ENCODE results near the gene CELF2. TPM values are rescaled to one million over a fixed set of nuclear protein-coding genes. Genes with fewer than 3 reads are reported as not detected.

CELF2 gene
- total and polyA plus RNA-seq, 10 donors = 13.5 to 180 (median 105) TPM

GRCh38 chr10:11186374-11186773, 168.7 kb downstream of the CELF2 start:
- H3K36me3 ChIP-seq = peaks cover 0 to 66% (median 9%) of the 10 kb centered on the region in 6 donors
- 77 to 91% (median 85%) methylated on average over 1 of the region's 1 CpG for WGBS, 5 donors
- no peak overlapping the region for H3K4me3 ChIP-seq
- DNase-seq = no peak
- H3K27me3 ChIP-seq (replicated peaks in 1 of 7) = no peaks in the 10 kb centered on the region
- intact Hi-C loops (cut with DNase I; ENCODE audit: low total_unique reads) = loop anchor here (10.0 kb wide), 1 partner anchor 78 kb away; no protein-coding TSS in a partner anchor
- TF ChIP-seq POLR2A (IDR thresholded peaks at IDR 0.05) = no peak
- TF ChIP-seq, protein P1, sequence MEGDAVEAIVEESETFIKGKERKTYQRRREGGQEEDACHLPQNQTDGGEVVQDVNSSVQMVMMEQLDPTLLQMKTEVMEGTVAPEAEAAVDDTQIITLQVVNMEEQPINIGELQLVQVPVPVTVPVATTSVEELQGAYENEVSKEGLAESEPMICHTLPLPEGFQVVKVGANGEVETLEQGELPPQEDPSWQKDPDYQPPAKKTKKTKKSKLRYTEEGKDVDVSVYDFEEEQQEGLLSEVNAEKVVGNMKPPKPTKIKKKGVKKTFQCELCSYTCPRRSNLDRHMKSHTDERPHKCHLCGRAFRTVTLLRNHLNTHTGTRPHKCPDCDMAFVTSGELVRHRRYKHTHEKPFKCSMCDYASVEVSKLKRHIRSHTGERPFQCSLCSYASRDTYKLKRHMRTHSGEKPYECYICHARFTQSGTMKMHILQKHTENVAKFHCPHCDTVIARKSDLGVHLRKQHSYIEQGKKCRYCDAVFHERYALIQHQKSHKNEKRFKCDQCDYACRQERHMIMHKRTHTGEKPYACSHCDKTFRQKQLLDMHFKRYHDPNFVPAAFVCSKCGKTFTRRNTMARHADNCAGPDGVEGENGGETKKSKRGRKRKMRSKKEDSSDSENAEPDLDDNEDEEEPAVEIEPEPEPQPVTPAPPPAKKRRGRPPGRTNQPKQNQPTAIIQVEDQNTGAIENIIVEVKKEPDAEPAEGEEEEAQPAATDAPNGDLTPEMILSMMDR (IDR thresholded peaks at IDR 0.05 in 8 of 11, conservative IDR thresholded peaks at IDR 0.05 in 3 of 11) = no peak
- no peak for TF ChIP-seq POLR2AphosphoS5 (IDR thresholded peaks at IDR 0.05)
- peaks cover 21 to 100% (median 88%) of the 10 kb centered on the region in 6 donors for H3K4me1 ChIP-seq
- H3K27ac ChIP-seq = peak overlapping the region in 1 of 8 donors; percentile 13
- H3K9me3 ChIP-seq = peaks cover 0 to 15% (median 13%) of the 10 kb centered on the region in 8 donors

DNA sequence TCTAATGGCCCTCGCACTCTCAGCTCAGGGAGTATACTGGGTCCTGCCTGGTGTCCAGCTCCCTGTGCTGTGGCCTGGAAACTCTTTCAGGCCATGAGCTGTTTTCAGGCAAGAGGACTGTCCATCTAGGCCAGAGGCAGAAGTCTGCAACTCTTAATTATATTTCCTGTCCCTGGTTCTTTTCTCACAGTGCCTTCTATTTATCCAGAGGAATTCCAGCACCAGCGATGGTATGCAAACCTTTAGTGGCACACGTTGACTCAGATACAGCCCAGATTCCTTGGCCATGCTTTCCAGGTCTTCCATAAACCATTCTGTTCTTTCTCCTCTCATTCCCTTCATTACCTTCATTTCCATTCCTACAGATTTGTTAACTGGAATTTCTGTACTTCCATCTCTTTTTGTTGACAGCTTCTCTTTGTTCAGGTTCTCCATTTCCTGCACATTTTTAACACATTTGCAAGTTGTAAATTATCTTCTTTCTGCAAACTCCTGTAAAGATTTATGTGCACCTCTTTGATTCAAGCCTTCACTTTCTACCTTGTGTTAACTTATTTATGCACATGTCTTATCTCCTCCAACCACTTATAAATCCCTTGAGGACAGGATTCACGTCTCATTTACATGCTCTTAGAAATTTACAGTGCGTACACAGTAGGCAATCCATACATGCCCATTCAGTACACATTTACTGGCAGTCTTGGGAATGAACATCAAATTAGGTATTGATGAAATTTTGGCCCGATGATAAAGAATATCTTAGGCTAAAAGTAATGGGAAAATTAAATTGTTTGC, 172.1 kb downstream of the CELF2 start:
- H3K27ac ChIP-seq = no peak overlapping the region
- intact Hi-C loops (cut with DNase I; ENCODE audit: low total_unique reads) = loop anchor here (10.0 kb wide), 1 partner anchor 75 kb away; no protein-coding TSS in a partner anchor
- H3K4me1 ChIP-seq = peaks cover 30 to 100% (median 87%) of the 10 kb centered on the region in 6 donors
- no peak overlapping the region for H3K4me3 ChIP-seq
- no peak for DNase-seq
- 74 to 81% (median 76%) methylated on average over 6 of the region's 6 CpGs for WGBS, 5 donors
- no peak for TF ChIP-seq POLR2AphosphoS5 (IDR thresholded peaks at IDR 0.05)
- no peak for TF ChIP-seq POLR2A (IDR thresholded peaks at IDR 0.05)
- TF ChIP-seq, protein P1 (IDR thresholded peaks at IDR 0.05 in 8 of 11, conservative IDR thresholded peaks at IDR 0.05 in 3 of 11) = no peak
- H3K27me3 ChIP-seq (replicated peaks in 1 of 7) = no peaks in the 10 kb centered on the region
- H3K36me3 ChIP-seq = peaks cover 0 to 77% (median 13%) of the 10 kb centered on the region in 6 donors
- H3K9me3 ChIP-seq = peaks cover 0 to 11% (median 9%) of the 10 kb centered on the region in 8 donors

- Histone ChIP-seq H3K27ac (peak overlapping the region in 1 of 8 donors; percentile 29), H3K9me3 (no peaks in the 10 kb centered on the region), H3K4me1 (peaks cover 30 to 100% (median 93%) of the 10 kb centered on the region in 6 donors), H3K27me3 (replicated peaks in 1 of 7) (no peaks in the 10 kb centered on the region), H3K4me3 (no peak overlapping the region), H3K36me3 (peaks cover 0 to 80% (median 8%) of the 10 kb centered on the region in 6 donors)
- DNase-seq = no peak
- WGBS, 5 donors = 74 to 92% (median 77%) methylated on average over 5 of the region's 5 CpGs
- TF ChIP-seq, protein P1 (IDR thresholded peaks at IDR 0.05 in 8 of 11, conservative IDR thresholded peaks at IDR 0.05 in 3 of 11) = no peak
- no peak for TF ChIP-seq POLR2AphosphoS5 (IDR thresholded peaks at IDR 0.05)
- TF ChIP-seq POLR2A (IDR thresholded peaks at IDR 0.05) = no peak
- intact Hi-C loops (cut with DNase I; ENCODE audit: low total_unique reads) = no loop called here
Observed at GRCh38 chr10:11191190-11191589, 173.5 kb downstream of the CELF2 start.

- DNase-seq = no peak
- TF ChIP-seq, protein P1 (IDR thresholded peaks at IDR 0.05 in 8 of 11, conservative IDR thresholded peaks at IDR 0.05 in 3 of 11) = no peak
- TF ChIP-seq POLR2A (IDR thresholded peaks at IDR 0.05) (no peak), POLR2AphosphoS5 (IDR thresholded peaks at IDR 0.05) (no peak)
- Histone ChIP-seq H3K27me3 (replicated peaks in 1 of 7) (no peaks in the 10 kb centered on the region), H3K4me1 (peaks cover 26 to 100% (median 93%) of the 10 kb centered on the region in 6 donors), H3K27ac (peak overlapping the region in 2 of 8 donors; percentile 15 to 29), H3K9me3 (no peaks in the 10 kb centered on the region), H3K36me3 (peaks cover 0 to 81% (median 8%) of the 10 kb centered on the region in 6 donors), H3K4me3 (no peak overlapping the region)
- intact Hi-C loops (cut with DNase I; ENCODE audit: low total_unique reads) = no loop called here
- 73 to 86% (median 81%) methylated on average over 5 of the region's 5 CpGs for WGBS, 5 donors
Observed at GRCh38 chr10:11191678-11192077, 174.0 kb downstream of the CELF2 start.

Data from spleen (tissue), 11 donors.